Heart left ventricle (tissue), 16 donors: ENCODE results near the gene IL12B. TPM values are rescaled to one million over a fixed set of nuclear protein-coding genes. Genes with fewer than 3 reads are reported as not detected.

Experiments
- ATAC-seq, 4 donors: fragments of 200-7000 bp; cut with Tn5 transposase; one replicate each; pipeline ENCODE4 v1.9.1; 2020 to 2022; ENCODE audit warnings: moderate library complexity in 4 of 4, mild to moderate bottlenecking in 3 of 4, moderate number of reproducible peaks in 1 of 4
- DNase-seq, 5 donors: peaks; one replicate each; pipeline ENCODE4 v3.0.0-alpha.2; 2020
- H3K27ac ChIP-seq, 12 donors: fragments of 200-600 bp; sonication (generic) in 4 of 12; one replicate each; pipeline versions ENCODE4 v1.5.0 to v1.8.0; 2016 to 2022; ENCODE audit warnings: mild to moderate bottlenecking in 2 of 12
- H3K27me3 ChIP-seq, 9 donors: fragments of 200-600 bp; sonication (generic) in 2 of 9; one replicate each; pipeline versions ENCODE4 v1.5.1 to v1.8.0; 2016 to 2022; ENCODE audit warnings: mild to moderate bottlenecking in 3 of 9
- H3K36me3 ChIP-seq, 9 donors: fragments of 200-600 bp; sonication (generic) in 2 of 9; one replicate each; pipeline versions ENCODE4 v1.5.0 to v1.8.0; 2018 to 2022; ENCODE audit warnings: mild to moderate bottlenecking in 2 of 9
- H3K4me1 ChIP-seq, 12 donors: fragments of 200-600 bp; sonication (generic) in 4 of 12; one replicate each; pipeline versions ENCODE4 v1.5.0 to v1.8.0; 2016 to 2022; ENCODE audit warnings: mild to moderate bottlenecking in 3 of 12
- H3K4me3 ChIP-seq, 12 donors: fragments of 200-600 bp; sonication (generic) in 4 of 12; one replicate each; pipeline versions ENCODE4 v1.5.0 to v1.8.0; 2017 to 2022; ENCODE audit warnings: mild to moderate bottlenecking in 9 of 12, moderate library complexity in 4 of 12
- H3K9me3 ChIP-seq, 12 donors: fragments of 200-600 bp; sonication (generic) in 4 of 12; one replicate each; pipeline versions ENCODE4 v1.5.0 to v1.8.0; 2016 to 2022; ENCODE audit warnings: mild to moderate bottlenecking in 1 of 12
- CTCF ChIP-seq, 12 donors: fragments of 200-600 bp; sonication (generic) in 4 of 12; IDR thresholded peaks; one replicate each; pipeline versions ENCODE4 v1.5.0 to v1.8.0; 2018 to 2022; ENCODE audit warnings: antibody characterized with exemption in 12 of 12, mild to moderate bottlenecking in 5 of 12
- POLR2A ChIP-seq, 2 donors: fragments of 450-650 bp; IDR thresholded peaks; one replicate each; pipeline ENCODE4 v1.6.1; 2017; ENCODE audit warnings: antibody characterized with exemption in 2 of 2, mild to moderate bottlenecking in 2 of 2, moderate library complexity in 2 of 2
- WGBS, 4 donors: extraction: QIAGEN DNeasy Blood & Tissue Kit in 2 of 4; methylation state at CpG; one replicate each; pipeline versions ENCODE4 v1.1.5 to v1.1.7; 2013 to 2018; 5-methylcytosine and 5-hydroxymethylcytosine counted together
- intact Hi-C, 10 donors: fragments of 100-400 bp; cut with DNase I; formaldehyde crosslinking; loops; one replicate each; pipeline versions ENCODE4 v1.11.1 to v1.14.2; 2022
- polyA plus RNA-seq, 2 donors: library from polyadenylated mRNA; stranded (reverse); fragments of 200-250 nt; gene quantifications; one replicate each; pipeline ENCODE4 v1.2.3, GENCODE V29; 2013
- total RNA-seq, 9 donors: library from RNA; depleted of rRNA in 2 of 9; stranded (reverse); fragments of >200 nt in 2 of 9; fragmentation: NEBNext Ultra II Directional in 3 of 9; extraction: Animal tissue kit (Norgen Biotek cat#: 25700) in 3 of 9; gene quantifications; one replicate each; pipeline versions ENCODE4 v1.1.0 to v1.2.4, GENCODE V29; 2016 to 2023
- donor health status: ischemic (EF 13 %, LVEDD 7.1; RV severe dilation, severe dysfunction).
- donor health status: healthy with polysubstance abuse.
- donor health status: DM: no; HTN: yes; CAD: no.
- donor health status: DM: no; HTN: no; CAD: no.
- donor health status: ischemic (EF 25% LVEDD 6.9; RV normal size, moderate dysfunction).
- donor health status: ischemic (EF 25% LVEDD 5.7; RV mildly dilated, moderate dysfunction).
- donor health status: healthy.
- donor health status: DM: yes; HTN: yes; CAD: no.
- donor health status: ischemic (EF 35%, LVEDD 5.7; RV mildly dilated, moderate dysfunction).
- donor health status: nonischemic (EF 11% LVEDD 7.7; RV severe dilation, severe dysfunction).
- donor health status: DM: yes; HTN: yes; CAD: no.
- donor health status: PGD.
- donor health status: ischemic (EF 29% LVEDD 5.4; RV normal size, mild dysfunction).
- donor health status: nonischemic (EF 23%, LVEDD 6.1; RV moderate dilation, normal function).

The IL12B gene
- total and polyA plus RNA-seq, 11 donors = not detected

- H3K4me3 ChIP-seq = no peak overlapping the region
- H3K4me1 ChIP-seq = peaks cover 0 to 8% (median 0%) of the 10 kb centered on the region in 12 donors
- TF ChIP-seq CTCF (IDR thresholded peaks at IDR 0.05) (no peak), POLR2A (IDR thresholded peaks at IDR 0.05) (no peak)
- no peaks in the 10 kb centered on the region for H3K9me3 ChIP-seq
- no peaks in the 10 kb centered on the region for H3K36me3 ChIP-seq
- H3K27ac ChIP-seq = no peak overlapping the region
- H3K27me3 ChIP-seq = peaks cover 0 to 49% (median 10%) of the 10 kb centered on the region in 9 donors
- 67 to 79% (median 68%) methylated on average over 7 of the region's 7 CpGs for WGBS, 4 donors
- ATAC-seq (no peak), DNase-seq (no peak)
- intact Hi-C loops = loop anchor here in 1 of 10 donors (10.0 kb wide), 1 partner anchor 156 kb away; no protein-coding TSS in a partner anchor
Observed at GRCh38 chr5:159311063-159311462, 19.2 kb downstream of the IL12B start.

GRCh38 chr5:159310511-159310910, 19.8 kb downstream of the IL12B start:
- DNase-seq = no peak
- no peak for TF ChIP-seq POLR2A (IDR thresholded peaks at IDR 0.05)
- TF ChIP-seq CTCF (IDR thresholded peaks at IDR 0.05) = no peak
- intact Hi-C loops = loop anchor here in 1 of 10 donors (10.0 kb wide), 1 partner anchor 156 kb away; no protein-coding TSS in a partner anchor
- ATAC-seq = peak in 2 of 4 donors; percentile 24 to 39
- H3K36me3 ChIP-seq = no peaks in the 10 kb centered on the region
- H3K4me1 ChIP-seq = peaks cover 0 to 8% (median 0%) of the 10 kb centered on the region in 12 donors
- WGBS, 4 donors = 9 to 33% (median 18%) methylated on average over 19 to 26 of the region's 26 CpGs
- H3K9me3 ChIP-seq = no peaks in the 10 kb centered on the region
- peaks cover 0 to 49% (median 10%) of the 10 kb centered on the region in 9 donors for H3K27me3 ChIP-seq
- no peak overlapping the region for H3K4me3 ChIP-seq
- no peak overlapping the region for H3K27ac ChIP-seq

- no peak overlapping the region for H3K4me3 ChIP-seq
- no peak overlapping the region for H3K27ac ChIP-seq
- intact Hi-C loops = loop anchor here in 1 of 10 donors (10.0 kb wide), 1 partner anchor 155 kb away; no protein-coding TSS in a partner anchor
- 70 to 79% (median 71%) methylated on average over 8 of the region's 8 CpGs for WGBS, 4 donors
- TF ChIP-seq CTCF (IDR thresholded peaks at IDR 0.05) (no peak), POLR2A (IDR thresholded peaks at IDR 0.05) (no peak)
- H3K36me3 ChIP-seq = no peaks in the 10 kb centered on the region
- ATAC-seq = peak in 2 of 4 donors; percentile 48 to 53
- peak in 3 of 5 donors; percentile 28 to 54 (median 52) for DNase-seq
- no peaks in the 10 kb centered on the region for H3K9me3 ChIP-seq
- peaks cover 0 to 8% (median 0%) of the 10 kb centered on the region in 12 donors for H3K4me1 ChIP-seq
- H3K27me3 ChIP-seq = peaks cover 0 to 49% (median 10%) of the 10 kb centered on the region in 9 donors
Observed at GRCh38 chr5:159309689-159310433, 20.4 kb downstream of the IL12B start.

- intact Hi-C loops = no loop called here
- no peak for DNase-seq
- TF ChIP-seq CTCF (IDR thresholded peaks at IDR 0.05) (no peak), POLR2A (IDR thresholded peaks at IDR 0.05) (no peak)
- H3K27ac ChIP-seq = no peak overlapping the region
- 67 to 72% (median 71%) methylated on average over 5 of the region's 5 CpGs for whole genome bisulfite sequencing, 4 donors
- ATAC-seq = no peak
- peaks cover 0 to 28% (median 12%) of the 10 kb centered on the region in 12 donors for H3K9me3 ChIP-seq
- no peaks in the 10 kb centered on the region for H3K4me1 ChIP-seq
- no peaks in the 10 kb centered on the region for H3K36me3 ChIP-seq
- no peak overlapping the region for H3K4me3 ChIP-seq
- H3K27me3 ChIP-seq = peaks cover 0 to 17% (median 5%) of the 10 kb centered on the region in 9 donors
Observed at GRCh38 chr5:159304961-159305595, 25.2 kb downstream of the IL12B start.
